Activated CD4-positive, alpha-beta T cell treated with anti-CD3 and anti-CD28 coated beads for 48 hours (primary cell): ENCODE measurements around the gene COL9A3.
"Not testable (repeated sequence)": the region's sequence is repeated elsewhere in the genome, so short reads cannot be mapped to it uniquely, and the experiment has no call there.

Experiments used
- DNase-seq: peaks from one replicate; pipeline ENCODE4 v3.0.0-alpha.2; 2020

COL9A3 gene

DNA sequence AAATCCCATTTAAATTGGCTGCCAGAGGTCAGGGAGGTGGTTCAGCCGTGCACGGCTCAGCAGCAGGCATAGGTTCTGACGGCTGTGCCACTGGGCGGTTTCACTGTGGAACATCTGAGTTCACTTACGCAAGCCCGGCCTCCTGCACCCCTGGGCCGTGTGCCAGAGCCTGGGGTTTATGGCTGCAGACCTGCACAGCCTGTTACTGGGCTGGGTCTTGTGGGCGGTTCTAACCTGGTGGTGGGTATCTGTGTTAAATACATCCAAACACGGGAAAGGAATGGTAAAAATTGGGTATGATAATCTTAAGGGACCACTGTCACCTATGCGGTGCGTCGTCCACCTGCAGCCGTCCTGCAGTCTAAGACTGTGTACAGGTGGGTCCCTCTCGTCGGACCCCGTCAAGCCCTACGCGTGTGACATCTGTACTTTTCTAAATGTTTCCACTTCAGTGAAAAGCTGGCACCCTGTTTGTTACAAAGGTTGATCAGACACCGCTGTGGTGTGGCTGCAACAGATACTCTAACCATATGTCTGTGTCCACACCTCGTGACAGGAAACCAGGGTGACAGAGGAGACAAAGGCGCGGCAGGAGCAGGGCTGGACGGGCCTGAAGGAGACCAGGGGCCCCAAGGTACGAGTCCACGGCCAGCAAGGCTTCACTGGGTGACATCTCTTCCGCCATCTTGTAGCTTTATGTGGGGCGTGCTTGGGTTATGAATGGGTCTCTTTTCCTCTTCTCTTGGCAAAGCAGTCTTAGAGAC is 21.5 kb downstream of the COL9A3 start:
- DNase-seq: no peak

DNA sequence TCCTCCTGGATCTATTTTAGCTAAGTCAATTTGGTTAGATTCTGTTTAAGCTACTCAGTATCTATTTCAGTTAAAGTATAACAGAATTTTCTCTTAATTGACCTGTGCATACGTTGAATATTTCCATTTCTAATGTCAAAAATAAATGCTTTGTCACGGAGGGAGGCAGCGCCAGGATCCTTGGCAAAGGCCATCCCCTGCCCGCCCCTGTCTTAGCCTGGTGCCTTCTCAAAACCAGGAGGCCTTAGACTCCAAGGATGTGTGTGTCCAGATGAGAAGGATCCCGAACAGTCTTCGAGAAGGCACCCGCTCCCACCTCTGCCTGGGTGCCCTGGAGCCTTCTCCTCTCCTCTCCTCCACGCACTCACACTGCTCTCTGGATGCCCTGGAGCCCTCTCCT is 22.4 kb downstream of the COL9A3 start:
- DNase-seq: no peak

DNA sequence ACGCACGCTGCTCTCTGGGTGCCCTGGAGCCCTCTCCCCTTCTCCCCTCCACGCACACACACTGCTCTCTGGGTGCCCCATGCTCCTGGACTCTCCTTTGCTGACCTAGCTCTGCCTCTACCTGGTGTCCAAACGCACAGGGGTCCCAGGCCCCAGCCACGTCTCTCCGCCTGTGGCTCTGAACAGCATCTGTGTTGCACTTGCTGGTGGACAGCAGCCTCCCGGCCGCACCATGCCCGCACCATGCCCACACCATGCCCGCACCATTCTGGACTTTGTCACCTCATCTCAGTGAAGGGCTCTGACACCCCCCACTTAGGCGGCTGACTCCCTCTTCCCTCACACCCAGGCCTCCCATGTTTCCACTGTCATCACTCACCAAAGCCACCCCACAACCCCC is 23.0 kb downstream of the COL9A3 start:
- no peak for DNase-seq

DNA sequence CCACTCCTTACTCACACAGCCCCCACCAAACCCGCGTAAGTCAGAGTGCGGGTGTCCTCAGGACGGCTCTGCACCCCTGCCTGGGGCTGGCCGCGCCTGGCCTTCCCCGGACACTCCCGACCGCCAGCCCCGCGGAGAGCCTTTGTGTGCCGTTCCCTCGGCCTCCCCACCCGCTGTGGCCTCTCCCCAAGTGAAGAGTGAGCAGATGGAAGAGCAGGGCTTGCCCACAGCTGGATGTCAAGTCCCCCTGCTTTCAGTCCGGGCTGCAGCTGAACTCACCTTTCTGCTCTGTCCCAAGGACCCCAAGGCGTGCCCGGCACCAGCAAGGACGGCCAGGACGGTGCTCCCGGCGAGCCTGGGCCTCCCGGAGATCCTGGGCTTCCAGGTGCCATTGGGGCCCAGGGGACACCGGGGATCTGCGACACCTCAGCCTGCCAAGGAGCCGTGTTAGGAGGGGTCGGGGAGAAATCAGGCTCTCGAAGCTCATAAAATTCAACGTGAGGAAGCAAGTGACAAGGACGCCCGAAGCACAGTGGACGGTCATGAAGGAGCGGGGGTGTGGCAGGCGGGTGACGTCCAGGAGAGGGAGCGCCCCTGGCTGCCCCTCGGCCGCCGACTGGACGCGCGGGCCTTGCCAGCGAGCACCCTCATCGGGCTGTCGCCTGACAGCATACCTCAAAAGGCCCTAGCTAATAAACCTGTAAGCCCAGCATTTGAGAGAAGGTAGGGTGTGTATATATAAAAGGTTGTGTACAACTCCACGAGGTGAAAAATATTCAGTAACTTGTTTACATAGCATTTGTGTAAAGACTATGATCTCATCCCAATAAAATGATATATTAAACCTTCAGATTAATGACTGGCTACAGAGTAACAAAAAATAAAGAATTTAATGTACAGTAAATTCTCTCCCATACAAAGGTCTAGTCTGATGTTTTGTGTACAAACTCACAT is 23.7 kb downstream of the COL9A3 start:
- no peak for DNase-seq

DNA sequence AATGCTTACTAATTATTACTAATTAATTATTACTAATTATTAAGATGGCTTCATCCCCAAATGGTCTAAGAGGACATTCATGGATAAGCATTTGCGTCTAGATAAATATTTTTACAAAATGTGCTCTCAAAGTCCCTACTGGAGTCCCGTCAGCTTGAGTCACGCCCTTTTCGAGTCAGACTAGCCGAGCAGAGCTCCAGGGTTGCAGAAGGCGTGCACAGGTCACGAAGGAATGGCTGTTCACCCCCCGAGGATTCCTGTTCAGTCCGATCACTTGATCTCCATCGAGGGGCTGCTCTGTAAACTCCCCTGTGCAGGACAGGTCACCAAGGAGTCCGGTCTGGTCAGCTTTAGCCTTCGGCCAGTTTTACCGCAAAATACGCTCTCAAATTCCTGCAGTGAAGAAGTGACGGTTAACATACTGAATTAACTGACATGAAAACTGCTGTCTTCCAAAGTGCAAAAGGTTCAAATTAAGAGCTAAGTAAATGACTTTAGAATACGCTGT is 24.9 kb downstream of the COL9A3 start:
- no peak for DNase-seq

DNA sequence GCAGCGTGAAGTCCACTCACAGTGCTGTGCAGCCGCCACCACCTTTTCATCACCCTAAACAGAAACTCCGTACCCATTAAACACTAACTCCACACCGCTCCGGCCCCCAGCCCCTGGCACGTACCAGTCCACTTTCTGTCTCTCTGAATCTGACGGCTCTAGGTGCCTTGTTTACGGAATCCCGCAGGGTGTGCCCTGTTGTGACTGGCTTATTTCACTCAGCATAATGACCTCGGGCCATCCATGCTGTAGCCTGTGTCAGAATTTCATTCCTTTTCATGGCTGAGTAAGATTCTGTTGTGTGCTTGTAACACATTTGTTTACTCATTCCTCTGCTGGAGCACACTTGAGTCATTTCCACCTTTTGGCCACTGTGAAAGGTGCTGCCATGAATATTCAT is 26.8 kb downstream of the COL9A3 start:
- DNase-seq: no peak

DNA sequence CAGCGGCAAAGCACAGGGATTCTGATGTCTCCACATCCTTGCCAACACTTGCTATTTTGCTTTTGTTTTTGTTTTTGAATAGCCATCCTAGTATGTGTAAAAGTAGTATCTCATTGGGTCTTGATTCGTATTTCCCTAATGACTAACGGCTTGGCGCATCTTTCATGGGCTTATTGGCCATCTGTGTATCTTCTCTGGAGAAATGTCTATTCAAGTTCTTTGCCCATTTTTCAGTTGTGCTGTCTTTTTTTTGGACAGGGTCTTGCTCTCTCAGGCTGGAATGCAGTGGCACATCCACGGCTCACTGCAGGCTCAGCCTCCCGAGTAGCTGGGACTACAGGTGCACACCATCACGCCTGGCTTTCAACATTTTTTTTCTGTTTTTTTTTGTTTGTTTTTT is 27.3 kb downstream of the COL9A3 start:
- DNase-seq: no peak

DNA sequence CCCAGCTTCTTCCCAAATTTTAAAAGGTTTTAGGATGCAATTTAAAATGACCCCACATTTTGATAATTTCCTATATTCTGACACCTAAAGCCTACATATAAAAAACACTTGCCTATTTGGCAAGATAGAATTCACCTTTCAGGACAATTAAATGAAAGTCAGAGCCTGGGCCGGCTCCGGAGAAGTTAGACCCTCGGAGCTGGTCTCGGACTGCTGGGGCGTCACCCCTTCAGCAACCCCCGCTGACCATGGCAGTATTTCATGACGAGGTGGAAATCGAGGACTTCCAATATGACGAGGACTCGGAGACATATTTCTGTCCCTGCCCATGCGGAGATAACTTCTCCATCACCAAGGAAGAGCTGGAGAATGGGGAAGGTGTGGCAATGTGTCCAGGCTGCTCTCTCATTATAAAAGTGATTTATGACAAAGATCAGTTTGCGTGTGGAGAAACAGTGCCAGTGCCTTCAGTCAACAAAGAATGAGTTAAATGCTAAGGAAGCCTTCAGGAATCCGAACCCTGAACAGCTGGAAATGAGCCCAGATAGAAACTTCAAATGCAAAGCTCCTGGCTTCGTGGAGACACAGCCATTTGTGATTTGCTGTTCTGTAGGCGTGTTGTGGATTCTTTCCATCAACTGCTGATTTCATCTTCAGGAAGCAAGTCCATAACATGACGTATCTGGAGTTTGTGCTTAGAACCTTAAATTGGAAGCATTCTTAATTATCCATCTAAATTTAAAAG is 28.7 kb downstream of the COL9A3 start:
- no peak for DNase-seq

DNA sequence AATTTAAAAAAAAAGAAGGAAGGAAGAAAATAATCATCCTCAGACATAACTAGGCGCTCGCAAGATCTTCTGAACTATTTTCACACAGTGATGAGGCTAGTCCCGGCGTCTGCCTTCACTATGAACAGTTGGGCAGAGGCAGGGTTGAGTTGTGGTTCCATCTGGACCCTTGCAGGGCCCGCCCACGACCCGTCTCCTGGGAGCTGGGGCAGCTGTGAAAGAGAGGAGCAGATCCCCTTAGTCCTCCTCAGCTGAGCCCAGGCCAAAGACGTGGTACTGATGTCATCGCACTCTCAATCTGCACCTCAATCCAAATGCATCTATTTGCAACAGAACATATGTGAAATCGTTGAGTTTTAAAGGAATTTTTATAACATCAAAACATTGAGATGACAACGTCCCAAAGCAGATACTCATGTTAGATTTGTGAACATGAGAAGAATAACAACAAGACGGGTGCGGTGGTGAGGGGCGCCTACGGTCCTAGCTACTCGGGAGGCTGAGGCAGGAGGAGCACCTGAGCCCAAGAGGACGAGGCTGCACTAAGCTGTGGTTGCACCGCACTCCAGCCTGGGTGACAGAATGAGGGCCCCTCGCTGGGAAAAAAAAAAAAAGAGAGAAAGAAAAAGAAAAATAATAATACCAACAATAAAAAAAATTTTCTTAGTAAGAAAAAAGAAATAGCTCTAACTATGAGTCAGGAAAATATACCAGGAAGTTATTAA is 29.5 kb downstream of the COL9A3 start:
- no peak for DNase-seq

DNA sequence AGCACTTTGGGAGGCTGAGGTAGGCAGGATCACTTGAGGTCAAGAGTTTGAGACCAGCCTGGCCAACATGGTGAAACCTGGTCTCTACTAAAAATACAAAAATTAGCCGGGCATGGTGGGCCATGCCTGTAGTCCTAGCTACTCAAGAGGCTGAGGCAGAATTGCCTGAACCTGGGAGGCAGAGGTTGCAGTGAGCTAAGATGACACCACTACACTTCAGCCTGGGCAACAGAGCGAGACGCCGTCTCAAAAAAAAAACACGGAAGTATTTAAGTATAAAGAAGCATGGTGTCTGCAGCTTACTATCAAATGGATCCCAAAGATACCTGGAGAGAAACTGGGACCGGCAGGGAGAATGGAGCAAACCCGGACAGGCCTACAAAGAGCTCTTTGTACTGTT is 32.1 kb downstream of the COL9A3 start:
- not testable (repeated sequence) for DNase-seq

DNA sequence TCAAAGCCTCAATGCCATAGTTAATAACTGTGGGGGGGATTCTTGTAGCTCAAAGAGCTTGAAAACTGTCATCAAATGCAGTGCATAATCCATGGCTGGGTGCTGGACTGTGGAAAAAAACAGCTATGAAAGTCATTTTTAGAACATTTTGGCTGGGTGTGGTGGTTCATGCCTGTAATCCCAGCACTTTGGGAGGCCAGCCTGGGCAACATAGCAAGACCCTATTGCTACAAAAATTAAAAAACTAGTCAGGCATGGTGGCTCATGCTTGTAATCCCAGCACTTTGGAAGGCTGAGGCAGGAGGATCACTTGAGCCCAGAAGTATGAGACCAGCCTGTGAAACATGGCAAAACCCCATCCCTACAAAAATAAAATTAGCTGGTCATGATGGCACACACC is 32.6 kb downstream of the COL9A3 start:
- DNase-seq: no peak

DNA sequence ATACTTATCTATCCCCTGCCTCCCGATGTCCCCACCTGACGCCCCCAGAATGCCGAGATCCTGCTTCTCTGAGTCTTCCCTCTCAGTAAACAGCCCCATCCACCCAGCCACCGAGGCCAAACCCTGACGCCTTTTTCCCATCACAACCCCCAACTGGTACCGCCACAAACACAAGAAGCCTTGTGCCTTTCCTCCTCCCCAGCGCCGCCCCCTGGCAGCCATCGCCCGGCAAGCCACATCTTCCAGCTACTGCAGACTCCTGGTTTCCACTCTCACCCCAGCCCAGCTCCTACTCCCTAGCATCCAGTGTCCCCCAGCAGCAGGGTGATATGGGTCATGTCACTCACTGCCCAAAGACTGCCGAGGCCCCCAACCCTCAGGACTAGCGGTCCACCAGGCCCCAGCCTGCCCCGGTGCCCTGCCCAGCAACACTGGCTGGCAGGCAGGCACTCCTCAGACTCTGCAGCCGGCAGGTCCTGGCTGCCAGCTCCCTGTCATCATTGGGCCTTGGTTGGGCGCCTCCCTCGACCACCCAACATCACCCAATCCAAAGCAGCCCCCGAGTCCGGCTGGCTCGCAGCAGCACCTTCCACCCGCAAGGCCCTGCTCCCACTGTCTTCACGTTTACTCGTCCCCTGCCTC is 33.6 kb downstream of the COL9A3 start:
- DNase-seq: no peak

DNA sequence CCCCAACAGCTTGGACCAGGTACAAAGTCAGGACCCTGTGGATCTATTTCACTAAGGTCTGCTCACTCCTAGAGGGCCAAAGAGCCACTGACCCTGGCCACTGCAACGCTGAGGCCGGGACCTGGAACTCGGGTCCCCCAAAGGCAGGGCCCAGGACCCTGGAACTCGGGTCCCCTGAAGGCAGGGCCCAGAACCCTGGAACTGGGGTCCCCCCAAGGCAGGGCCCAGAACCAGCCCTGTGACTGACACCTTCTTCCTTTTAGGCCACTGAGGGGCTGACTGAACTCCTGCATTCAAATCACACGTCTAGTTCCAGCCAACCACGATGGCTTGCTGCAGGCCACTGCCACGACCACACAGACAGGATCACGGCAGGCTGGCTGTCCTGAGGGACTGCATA is 35.3 kb downstream of the COL9A3 start:
- DNase-seq: no peak

DNA sequence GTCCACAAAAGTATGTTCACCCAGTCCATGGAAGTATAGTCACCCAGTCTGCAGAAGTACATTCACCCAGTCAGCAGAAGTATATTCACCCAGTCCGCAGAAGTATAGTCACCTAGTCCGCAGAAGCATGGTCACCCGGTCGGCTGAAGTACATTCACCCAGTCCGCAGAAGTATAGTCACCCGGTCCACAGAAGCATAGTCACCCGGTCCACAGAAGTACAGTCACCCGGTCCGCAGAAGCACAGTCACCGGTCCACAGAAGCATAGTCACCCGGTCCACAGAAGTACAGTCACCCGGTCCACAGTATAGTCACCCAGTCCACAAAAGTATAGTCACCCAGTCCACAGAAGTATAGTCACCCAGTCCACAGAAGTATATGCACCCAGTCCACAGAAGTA is 36.0 kb downstream of the COL9A3 start:
- DNase-seq: no peak

DNA sequence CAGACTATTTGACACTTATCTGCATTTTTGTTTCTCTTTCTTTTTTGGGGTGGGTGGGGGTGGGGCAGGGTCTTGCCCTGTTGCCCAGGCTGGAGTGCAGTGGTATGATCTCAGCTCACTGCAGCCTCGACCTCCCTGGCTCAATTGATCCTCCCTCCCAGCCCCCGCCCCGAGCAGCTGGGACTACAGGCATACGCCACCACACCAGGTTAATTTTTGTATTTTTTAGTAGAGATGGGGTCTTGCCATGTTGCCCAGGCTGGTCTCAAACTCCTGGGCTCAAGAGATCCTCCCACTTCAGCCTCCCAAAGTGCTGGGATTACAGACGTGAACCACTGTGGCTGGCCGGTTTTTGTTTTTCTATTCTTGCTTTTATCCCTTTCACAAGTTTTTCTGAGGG is 36.5 kb downstream of the COL9A3 start:
- not testable (repeated sequence) for DNase-seq

DNA sequence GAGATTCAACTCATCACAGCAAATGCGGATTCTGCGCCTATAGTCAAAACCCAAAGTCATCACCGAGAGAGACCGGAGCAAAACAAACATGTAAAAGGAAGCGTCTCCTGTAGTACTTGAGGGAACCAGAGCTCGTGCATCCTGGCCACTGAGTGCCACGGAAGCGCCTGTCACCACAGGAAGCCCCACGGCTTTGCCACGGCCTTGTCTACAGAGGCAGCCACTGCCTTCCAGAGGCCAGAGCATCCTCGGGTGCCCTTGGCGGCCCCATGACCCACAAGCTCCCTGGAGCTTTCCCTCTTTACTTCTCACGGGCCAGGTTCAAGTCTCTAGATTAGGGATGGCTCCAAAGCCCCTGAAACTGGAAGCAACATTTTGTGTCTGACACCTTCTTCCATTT is 37.3 kb downstream of the COL9A3 start:
- DNase-seq: no peak

DNA sequence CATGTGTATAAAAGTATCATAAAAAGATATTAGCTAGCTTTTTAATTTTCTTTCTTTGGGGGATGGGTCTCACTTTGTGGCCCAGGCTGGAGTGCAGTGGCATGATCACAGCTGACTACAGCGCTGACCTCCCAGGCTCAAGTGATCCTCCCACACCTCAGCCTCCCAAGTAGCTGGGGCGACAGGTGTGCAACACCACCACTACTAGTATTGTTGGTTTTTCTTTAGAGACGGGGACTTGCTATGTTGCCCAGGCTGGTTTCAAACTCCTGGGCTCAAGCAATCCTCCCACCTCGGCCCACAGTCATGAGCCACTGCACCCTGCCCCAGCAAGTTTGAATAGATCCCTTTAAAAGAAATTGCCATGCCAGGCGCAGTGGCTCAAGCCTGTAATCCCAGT is 38.3 kb downstream of the COL9A3 start:
- DNase-seq: no peak

DNA sequence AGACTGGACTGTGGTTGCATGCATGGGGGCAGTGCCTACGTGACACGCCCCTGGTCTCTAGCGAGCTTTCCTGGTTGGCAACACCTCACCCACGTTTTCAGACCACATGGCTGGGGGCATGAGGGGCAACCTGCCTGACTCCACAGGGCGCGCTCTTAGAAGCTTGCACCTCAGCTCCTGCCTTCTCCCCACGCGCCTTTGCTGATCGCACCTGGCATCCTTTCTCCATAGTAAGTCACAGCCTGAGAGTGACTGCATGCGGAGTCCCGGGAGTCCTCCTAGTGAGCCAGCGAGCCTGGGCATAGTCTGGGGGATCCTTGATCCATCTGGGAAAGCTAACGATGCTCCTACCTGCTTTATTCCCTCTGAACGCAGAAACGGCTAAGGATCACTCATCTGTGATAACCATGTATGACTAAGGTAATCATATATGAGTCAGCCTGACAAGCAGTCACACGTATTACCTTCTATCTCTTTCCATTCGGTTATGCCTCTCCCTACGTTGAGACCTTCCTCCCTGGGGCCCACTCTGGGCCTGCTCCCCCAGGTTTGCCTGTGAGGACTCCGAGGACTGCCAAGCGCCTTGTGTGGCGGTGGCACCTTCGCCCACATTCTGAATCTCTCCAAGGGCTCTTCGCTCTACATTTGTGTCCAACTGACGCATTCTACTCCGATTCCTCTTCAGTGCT is 40.2 kb downstream of the COL9A3 start:
- DNase-seq: no peak

DNA sequence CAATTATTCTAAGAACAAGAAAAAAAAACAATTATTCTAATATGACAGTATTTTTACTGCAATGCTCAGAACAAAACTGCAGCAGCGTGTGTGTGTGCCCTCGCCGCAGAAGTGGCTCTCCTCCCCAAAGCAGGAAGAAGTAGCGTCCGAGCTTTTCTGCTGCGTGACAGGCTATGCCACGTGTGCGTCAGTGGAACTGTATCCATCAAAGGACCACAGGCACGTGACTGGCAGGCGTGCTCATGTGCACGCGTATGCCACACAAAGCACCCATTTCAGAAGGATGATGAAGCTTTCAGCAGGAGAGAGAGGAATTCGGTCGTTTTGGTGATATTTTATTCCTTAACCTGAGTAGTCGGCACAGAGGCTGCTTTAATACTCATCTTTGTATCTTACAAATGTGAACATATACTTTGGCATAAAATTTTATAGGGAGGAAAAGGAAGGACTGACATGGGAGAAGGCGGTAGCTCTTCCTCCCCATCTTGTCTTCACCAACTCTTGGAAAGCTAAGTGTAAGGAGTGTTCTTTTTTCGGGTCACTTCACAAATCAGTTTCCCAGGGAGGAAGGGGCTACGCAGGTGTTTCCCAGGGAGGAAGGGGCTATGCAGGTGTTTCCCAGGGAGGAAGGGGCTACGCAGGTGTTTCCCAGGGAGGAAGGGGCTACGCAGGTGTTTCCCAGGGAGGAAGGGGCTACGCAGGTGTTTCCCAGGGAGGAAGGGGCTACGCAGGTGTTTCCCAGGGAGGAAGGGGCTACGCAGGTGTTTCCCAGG is 41.4 kb downstream of the COL9A3 start:
- no peak for DNase-seq

DNA sequence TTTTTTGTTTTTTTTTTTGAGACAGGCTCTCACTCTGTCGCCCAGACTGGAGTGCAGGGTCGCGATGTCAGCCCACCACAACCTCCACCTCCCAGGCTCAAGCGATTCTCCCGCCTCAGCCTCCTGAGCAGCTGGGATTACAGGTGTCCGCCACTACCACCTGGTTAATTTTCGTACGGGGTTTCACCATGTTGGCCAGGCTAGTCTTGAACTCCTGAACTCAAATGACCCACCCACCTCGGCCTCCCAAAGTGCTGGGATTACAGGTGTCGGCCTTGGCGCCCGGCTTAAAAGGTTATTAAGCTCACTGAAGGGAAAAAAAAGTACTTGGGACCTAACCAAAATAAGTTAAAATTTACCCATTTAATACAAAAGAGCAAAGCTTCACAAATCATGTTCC is 42.9 kb downstream of the COL9A3 start:
- no peak for DNase-seq
